ENCODE measurements around the gene PIERCE2.
"Not testable (repeated sequence)": the region's sequence is repeated elsewhere in the genome, so short reads cannot be mapped to it uniquely, and the experiment has no call there.

DNA sequence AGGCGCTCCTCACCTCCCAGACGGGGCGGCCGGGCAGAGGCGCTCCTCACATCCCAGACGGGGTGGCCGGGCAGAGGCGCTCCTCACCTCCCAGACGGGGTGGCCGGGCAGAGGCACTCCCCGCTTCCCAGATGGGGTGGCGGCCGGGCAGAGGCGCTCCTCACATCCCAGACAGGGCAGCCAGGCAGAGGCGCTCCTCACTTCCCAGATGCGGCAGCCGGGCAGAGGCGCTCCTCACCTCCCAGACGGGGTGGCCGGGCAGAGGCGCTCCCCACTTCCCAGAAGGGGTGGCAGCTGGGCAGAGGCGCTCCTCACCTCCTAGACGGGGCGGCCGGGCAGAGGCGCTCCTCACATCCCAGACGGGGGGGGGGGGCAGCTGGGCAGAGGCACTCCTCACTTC lies 37.6 kb downstream of the PIERCE2 start:
- TF ChIP-seq RBM39 (IDR thresholded peaks at IDR 0.05; ENCODE audit: low read depth, low read length, poor library complexity, severe bottlenecking); HNRNPK (IDR thresholded peaks at IDR 0.05; ENCODE audit: low read depth, low read length, poor library complexity, severe bottlenecking); KDM5B (CRISPR knock-in tag; IDR thresholded peaks at IDR 0.05; ENCODE audit: borderline replicate concordance); TRIM24 (CRISPR knock-in tag; IDR thresholded peaks at IDR 0.05): not testable (repeated sequence)
- TF ChIP-seq, protein P1, sequence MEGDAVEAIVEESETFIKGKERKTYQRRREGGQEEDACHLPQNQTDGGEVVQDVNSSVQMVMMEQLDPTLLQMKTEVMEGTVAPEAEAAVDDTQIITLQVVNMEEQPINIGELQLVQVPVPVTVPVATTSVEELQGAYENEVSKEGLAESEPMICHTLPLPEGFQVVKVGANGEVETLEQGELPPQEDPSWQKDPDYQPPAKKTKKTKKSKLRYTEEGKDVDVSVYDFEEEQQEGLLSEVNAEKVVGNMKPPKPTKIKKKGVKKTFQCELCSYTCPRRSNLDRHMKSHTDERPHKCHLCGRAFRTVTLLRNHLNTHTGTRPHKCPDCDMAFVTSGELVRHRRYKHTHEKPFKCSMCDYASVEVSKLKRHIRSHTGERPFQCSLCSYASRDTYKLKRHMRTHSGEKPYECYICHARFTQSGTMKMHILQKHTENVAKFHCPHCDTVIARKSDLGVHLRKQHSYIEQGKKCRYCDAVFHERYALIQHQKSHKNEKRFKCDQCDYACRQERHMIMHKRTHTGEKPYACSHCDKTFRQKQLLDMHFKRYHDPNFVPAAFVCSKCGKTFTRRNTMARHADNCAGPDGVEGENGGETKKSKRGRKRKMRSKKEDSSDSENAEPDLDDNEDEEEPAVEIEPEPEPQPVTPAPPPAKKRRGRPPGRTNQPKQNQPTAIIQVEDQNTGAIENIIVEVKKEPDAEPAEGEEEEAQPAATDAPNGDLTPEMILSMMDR (CRISPR knock-in tag; IDR thresholded peaks at IDR 0.05), result not testable (repeated sequence)
- TF ChIP-seq, protein P2, sequence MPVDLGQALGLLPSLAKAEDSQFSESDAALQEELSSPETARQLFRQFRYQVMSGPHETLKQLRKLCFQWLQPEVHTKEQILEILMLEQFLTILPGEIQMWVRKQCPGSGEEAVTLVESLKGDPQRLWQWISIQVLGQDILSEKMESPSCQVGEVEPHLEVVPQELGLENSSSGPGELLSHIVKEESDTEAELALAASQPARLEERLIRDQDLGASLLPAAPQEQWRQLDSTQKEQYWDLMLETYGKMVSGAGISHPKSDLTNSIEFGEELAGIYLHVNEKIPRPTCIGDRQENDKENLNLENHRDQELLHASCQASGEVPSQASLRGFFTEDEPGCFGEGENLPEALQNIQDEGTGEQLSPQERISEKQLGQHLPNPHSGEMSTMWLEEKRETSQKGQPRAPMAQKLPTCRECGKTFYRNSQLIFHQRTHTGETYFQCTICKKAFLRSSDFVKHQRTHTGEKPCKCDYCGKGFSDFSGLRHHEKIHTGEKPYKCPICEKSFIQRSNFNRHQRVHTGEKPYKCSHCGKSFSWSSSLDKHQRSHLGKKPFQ (CRISPR knock-in tag; IDR thresholded peaks at IDR 0.05; ENCODE audit: insufficient replicate concordance), result not testable (repeated sequence)
- TF ChIP-seq, protein P3, sequence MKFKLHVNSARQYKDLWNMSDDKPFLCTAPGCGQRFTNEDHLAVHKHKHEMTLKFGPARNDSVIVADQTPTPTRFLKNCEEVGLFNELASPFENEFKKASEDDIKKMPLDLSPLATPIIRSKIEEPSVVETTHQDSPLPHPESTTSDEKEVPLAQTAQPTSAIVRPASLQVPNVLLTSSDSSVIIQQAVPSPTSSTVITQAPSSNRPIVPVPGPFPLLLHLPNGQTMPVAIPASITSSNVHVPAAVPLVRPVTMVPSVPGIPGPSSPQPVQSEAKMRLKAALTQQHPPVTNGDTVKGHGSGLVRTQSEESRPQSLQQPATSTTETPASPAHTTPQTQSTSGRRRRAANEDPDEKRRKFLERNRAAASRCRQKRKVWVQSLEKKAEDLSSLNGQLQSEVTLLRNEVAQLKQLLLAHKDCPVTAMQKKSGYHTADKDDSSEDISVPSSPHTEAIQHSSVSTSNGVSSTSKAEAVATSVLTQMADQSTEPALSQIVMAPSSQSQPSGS (CRISPR knock-in tag; IDR thresholded peaks at IDR 0.05), result not testable (repeated sequence)

Data from HepG2 (cell line).